ENCODE data around the gene TNPO2. TPM values are rescaled to one million over a fixed set of nuclear protein-coding genes. Genes with fewer than 3 reads are reported as not detected.

Gene TNPO2
- total RNA-seq, 1 donor from 2014 or later = 138 TPM

DNA sequence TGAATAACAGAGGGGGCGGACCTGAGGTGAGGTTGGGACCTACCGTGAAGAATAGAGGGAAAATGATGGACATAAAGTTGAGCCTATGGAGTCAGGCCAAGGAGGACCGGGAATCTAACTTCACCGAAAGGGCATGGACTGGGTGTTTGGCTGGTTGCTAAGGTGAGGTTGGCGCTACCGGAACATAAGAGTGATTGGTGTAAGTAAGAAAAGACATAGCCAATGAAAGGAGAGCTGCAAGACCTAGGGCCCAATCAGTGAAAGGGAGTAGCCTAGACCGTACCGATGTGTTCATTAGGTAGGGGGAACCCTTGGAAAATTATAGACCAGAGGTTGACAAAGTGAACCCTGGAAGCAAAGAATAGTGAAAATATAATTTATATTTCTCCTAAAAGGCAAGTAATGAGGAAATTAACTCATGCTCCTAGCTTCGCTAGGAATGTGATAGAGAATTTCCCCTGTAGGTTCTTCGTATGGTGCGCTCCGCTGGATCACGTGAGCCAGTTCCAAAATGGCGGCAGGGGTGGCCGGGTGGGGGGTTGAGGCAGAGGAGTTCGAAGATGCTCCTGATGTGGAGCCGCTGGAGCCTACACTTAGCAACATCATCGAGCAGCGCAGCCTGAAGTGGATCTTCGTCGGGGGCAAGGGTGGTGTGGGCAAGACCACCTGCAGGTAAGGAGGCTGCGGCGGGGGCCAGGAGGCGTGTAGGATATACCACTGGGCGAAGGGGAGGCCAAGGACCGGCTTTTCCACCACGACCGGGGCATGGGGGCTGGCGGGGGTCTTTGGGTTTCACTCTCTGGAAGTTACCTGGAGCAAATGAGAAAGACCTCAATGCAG, 13.5 kb upstream of the TNPO2 start, which contains the start of gene GET3:
GET3 (plus strand) TSS at position 503 of the 840 bp plus-strand sequence; CDS start at position 512, 9 bp downstream.
- Mint-ChIP-seq H3K9me3 (no peaks in the 10 kb centered on the region), H3K27ac (ENCODE audit: unreplicated experiment) (peak within 1 kb of the TSS; percentile 99), H3K4me3 (peak within 1 kb of the TSS; percentile 94), H3K36me3 (ENCODE audit: low read depth) (peaks cover 16% of the 10 kb centered on the region), H3K4me1 (peaks cover 37% of the 10 kb centered on the region), H3K27me3 (ENCODE audit: low read depth) (peaks cover 5% of the 10 kb centered on the region)
- DNase-seq (ENCODE audit: low read depth, low spot score) = peak; percentile 71
- TF ChIP-seq, protein P1, sequence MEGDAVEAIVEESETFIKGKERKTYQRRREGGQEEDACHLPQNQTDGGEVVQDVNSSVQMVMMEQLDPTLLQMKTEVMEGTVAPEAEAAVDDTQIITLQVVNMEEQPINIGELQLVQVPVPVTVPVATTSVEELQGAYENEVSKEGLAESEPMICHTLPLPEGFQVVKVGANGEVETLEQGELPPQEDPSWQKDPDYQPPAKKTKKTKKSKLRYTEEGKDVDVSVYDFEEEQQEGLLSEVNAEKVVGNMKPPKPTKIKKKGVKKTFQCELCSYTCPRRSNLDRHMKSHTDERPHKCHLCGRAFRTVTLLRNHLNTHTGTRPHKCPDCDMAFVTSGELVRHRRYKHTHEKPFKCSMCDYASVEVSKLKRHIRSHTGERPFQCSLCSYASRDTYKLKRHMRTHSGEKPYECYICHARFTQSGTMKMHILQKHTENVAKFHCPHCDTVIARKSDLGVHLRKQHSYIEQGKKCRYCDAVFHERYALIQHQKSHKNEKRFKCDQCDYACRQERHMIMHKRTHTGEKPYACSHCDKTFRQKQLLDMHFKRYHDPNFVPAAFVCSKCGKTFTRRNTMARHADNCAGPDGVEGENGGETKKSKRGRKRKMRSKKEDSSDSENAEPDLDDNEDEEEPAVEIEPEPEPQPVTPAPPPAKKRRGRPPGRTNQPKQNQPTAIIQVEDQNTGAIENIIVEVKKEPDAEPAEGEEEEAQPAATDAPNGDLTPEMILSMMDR (conservative IDR thresholded peaks at IDR 0.05) = no peak

- Mint-ChIP-seq H3K9me3 (no peaks in the 10 kb centered on the region), H3K36me3 (ENCODE audit: low read depth) (peaks cover 18% of the 10 kb centered on the region), H3K4me3 (peak overlapping the region; percentile 92), H3K4me1 (peaks cover 41% of the 10 kb centered on the region), H3K27me3 (ENCODE audit: low read depth) (peaks cover 5% of the 10 kb centered on the region), H3K27ac (ENCODE audit: unreplicated experiment) (peak overlapping the region; percentile 93)
- TF ChIP-seq, protein P1 (conservative IDR thresholded peaks at IDR 0.05) = peak; percentile 41
- DNase-seq (ENCODE audit: low read depth, low spot score) = no peak
Observed at GRCh38 chr19:12733369-12734214, 9.9 kb upstream of the TNPO2 start.

DNA sequence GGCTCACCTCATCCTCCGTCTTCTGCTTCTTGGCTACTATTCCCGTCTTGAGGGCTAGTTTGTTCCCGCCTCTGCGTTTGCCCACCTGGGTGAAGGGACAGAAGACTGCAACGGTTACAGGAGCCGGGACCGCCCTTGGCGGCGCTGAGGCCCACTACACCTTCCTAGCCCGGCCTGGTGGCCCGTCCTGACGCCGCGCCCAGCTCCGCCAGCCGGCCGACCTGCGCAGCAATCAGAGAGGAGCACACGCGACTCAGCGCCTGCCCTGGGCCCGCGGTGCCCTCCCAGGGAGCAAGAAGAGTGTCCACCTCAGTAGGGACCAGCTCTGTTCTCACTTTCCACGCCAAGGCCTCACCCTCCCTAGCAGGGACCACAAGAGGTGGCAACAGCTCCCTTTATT, 7.6 kb upstream of the TNPO2 start:
- H3K36me3 Mint-ChIP-seq (ENCODE audit: low read depth) = peaks cover 22% of the 10 kb centered on the region
- H3K9me3 Mint-ChIP-seq = no peaks in the 10 kb centered on the region
- H3K4me1 Mint-ChIP-seq = peaks cover 27% of the 10 kb centered on the region
- H3K4me3 Mint-ChIP-seq = no peak overlapping the region
- H3K27me3 Mint-ChIP-seq (ENCODE audit: low read depth) = no peaks in the 10 kb centered on the region
- TF ChIP-seq, protein P1 (conservative IDR thresholded peaks at IDR 0.05) = no peak
- no peak overlapping the region for H3K27ac Mint-ChIP-seq (ENCODE audit: unreplicated experiment)
- no peak for DNase-seq (ENCODE audit: low read depth, low spot score)

DNA sequence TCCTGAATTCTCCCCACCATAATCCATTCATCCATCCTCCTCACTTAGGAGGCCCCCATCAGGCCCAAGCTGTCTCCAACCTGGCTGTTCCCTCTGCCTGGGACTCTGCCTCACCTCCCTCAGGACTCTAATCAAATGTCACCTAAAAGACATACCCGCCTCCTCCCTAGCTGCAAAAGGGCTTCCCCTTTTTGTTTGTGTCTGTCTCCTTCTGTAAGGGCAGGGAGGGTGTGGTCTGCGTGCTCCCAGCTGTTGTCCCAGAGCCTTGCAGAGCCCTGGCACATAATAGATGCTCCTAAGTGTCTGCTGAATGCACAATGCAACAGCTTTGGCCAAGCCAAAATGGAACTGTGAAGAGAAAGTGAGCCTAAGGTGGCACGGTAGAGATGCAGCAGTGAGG, 6.3 kb upstream of the TNPO2 start:
- Mint-ChIP-seq H3K4me3 (peak overlapping the region; percentile 80), H3K27me3 (ENCODE audit: low read depth) (no peaks in the 10 kb centered on the region), H3K4me1 (peaks cover 28% of the 10 kb centered on the region), H3K36me3 (ENCODE audit: low read depth) (peaks cover 22% of the 10 kb centered on the region), H3K27ac (ENCODE audit: unreplicated experiment) (no peak overlapping the region), H3K9me3 (no peaks in the 10 kb centered on the region)
- DNase-seq (ENCODE audit: low read depth, low spot score) = no peak
- TF ChIP-seq, protein P1 (conservative IDR thresholded peaks at IDR 0.05) = no peak

DNA sequence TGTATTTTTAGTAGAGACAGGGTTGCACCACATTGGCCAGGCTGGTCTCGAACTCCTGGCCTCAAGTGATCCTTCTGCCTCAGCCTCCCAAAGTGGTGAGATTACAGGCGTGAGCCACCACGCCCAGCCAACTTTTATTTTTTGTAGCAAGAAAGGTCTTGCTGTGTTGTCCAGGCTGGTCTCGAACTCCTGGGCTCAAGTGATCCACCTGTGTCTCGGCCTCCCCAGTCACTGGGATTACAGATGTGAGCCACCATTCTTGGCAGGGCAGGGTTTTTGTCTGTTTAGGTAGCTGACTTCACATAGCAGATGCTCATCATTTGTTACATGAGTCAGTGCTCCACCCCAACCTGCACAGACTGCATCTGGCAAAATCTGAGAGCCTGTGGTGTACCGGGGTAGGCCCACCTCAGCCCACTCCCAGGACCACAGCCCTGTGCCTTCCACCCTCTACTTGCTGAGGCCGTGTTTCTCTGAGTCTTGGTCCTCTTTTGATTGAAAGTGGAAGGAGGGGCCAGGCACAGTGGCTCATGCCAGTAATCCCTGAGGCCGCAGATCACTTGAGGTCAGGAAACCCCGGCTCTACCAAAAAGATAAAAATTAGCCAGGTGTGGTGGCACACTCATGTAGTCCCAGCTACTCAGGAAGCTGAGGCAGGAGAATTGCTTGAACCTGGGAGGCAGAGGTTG, 4.2 kb upstream of the TNPO2 start:
- no peak overlapping the region for H3K27ac Mint-ChIP-seq (ENCODE audit: unreplicated experiment)
- H3K27me3 Mint-ChIP-seq (ENCODE audit: low read depth) = peaks cover 2% of the 10 kb centered on the region
- no peak for DNase-seq (ENCODE audit: low read depth, low spot score)
- TF ChIP-seq, protein P1 (conservative IDR thresholded peaks at IDR 0.05) = no peak
- peak overlapping the region; percentile 41 for H3K4me3 Mint-ChIP-seq
- no peaks in the 10 kb centered on the region for H3K9me3 Mint-ChIP-seq
- peaks cover 34% of the 10 kb centered on the region for H3K4me1 Mint-ChIP-seq
- H3K36me3 Mint-ChIP-seq (ENCODE audit: low read depth) = peaks cover 18% of the 10 kb centered on the region
